H1 (cell line): Measurements from ENCODE around the gene TOM1L2. TPM values are rescaled to one million over a fixed set of nuclear protein-coding genes. Genes with fewer than 3 reads are reported as not detected.
A peak's percentile ranks its signal among the peaks of the same experiment; 100 is the strongest.

Source experiments
- CHD1 ChIP-seq: IDR thresholded peaks from 2 replicates; pipeline ENCODE4 v1.6.1; 2012; ENCODE audit warnings: low read depth, low read length, improper control_type of control experiment
- GABPA ChIP-seq: IDR thresholded peaks from 2 replicates; pipeline ENCODE4 v1.6.1; 2011; ENCODE audit warnings: mild to moderate bottlenecking, low read length, moderate library complexity, borderline replicate concordance; ENCODE audit not compliant: insufficient read depth
- MAX ChIP-seq: IDR thresholded peaks from 2 replicates; pipeline ENCODE4 v1.6.1; 2012; ENCODE audit warnings: inconsistent platforms
- RFX5 ChIP-seq: IDR thresholded peaks from 2 replicates; pipeline ENCODE4 v1.6.1; 2011; ENCODE audit warnings: low read depth, low read length, improper control_type of control experiment, borderline replicate concordance
- TBP ChIP-seq: IDR thresholded peaks from 2 replicates; pipeline ENCODE4 v1.6.1; 2011; ENCODE audit warnings: low read depth, low read length, improper control_type of control experiment
- TEAD4 ChIP-seq: IDR thresholded peaks from 2 replicates; pipeline ENCODE4 v1.6.1; 2012; ENCODE audit warnings: low read depth, low read length, inconsistent platforms, mixed read lengths
- polyA plus RNA-seq, 7 experiments: library from polyadenylated mRNA; depleted of rRNA in 3 of 7; stranded (reverse) in 5 of 7; unstranded in 2 of 7; fragments of >200 nt in 5 of 7; fragments of 200-250 nt in 2 of 7; gene quantifications; 1 replicate in 5 of 7; 2 replicates in 1 of 7; 4 replicates in 1 of 7; pipeline versions ENCODE4 v1.2.1 to v1.2.3, GENCODE V29; 2011 to 2013; ENCODE audit warnings: missing spikeins in 2 of 7, mixed read lengths in 2 of 7
- total RNA-seq: library from RNA; stranded (reverse); fragmentation: NEBNext Ultra II Directional; extraction: Animal tissue kit (Norgen Biotek cat#: 25700); gene quantifications from 2 replicates; pipeline ENCODE4 v1.2.1, GENCODE V29; 2021
- TF ChIP-seq, protein P1 (sequence below): fragments of 300-600 bp; sonication (generic); IDR thresholded peaks from 2 replicates; pipeline ENCODE4 v1.7.1; 2012; ENCODE audit warnings: low read length, moderate library complexity, mild to moderate bottlenecking, inconsistent platforms; ENCODE audit not compliant: insufficient replicate concordance
- TF ChIP-seq, protein P2 (sequence below): IDR thresholded peaks from 2 replicates; pipeline ENCODE4 v1.6.1; 2012; ENCODE audit warnings: inconsistent platforms

The TOM1L2 gene
- total and polyA plus RNA-seq, 2 of the 8 experiments (the other 6 are each of a cell fraction or from before 2014, with no cell fraction given), result 2.0 to 3.4 TPM

GRCh38 chr17:17839791-17840707 lies 132.2 kb downstream of the TOM1L2 start (continued):
- TF ChIP-seq, protein P1, sequence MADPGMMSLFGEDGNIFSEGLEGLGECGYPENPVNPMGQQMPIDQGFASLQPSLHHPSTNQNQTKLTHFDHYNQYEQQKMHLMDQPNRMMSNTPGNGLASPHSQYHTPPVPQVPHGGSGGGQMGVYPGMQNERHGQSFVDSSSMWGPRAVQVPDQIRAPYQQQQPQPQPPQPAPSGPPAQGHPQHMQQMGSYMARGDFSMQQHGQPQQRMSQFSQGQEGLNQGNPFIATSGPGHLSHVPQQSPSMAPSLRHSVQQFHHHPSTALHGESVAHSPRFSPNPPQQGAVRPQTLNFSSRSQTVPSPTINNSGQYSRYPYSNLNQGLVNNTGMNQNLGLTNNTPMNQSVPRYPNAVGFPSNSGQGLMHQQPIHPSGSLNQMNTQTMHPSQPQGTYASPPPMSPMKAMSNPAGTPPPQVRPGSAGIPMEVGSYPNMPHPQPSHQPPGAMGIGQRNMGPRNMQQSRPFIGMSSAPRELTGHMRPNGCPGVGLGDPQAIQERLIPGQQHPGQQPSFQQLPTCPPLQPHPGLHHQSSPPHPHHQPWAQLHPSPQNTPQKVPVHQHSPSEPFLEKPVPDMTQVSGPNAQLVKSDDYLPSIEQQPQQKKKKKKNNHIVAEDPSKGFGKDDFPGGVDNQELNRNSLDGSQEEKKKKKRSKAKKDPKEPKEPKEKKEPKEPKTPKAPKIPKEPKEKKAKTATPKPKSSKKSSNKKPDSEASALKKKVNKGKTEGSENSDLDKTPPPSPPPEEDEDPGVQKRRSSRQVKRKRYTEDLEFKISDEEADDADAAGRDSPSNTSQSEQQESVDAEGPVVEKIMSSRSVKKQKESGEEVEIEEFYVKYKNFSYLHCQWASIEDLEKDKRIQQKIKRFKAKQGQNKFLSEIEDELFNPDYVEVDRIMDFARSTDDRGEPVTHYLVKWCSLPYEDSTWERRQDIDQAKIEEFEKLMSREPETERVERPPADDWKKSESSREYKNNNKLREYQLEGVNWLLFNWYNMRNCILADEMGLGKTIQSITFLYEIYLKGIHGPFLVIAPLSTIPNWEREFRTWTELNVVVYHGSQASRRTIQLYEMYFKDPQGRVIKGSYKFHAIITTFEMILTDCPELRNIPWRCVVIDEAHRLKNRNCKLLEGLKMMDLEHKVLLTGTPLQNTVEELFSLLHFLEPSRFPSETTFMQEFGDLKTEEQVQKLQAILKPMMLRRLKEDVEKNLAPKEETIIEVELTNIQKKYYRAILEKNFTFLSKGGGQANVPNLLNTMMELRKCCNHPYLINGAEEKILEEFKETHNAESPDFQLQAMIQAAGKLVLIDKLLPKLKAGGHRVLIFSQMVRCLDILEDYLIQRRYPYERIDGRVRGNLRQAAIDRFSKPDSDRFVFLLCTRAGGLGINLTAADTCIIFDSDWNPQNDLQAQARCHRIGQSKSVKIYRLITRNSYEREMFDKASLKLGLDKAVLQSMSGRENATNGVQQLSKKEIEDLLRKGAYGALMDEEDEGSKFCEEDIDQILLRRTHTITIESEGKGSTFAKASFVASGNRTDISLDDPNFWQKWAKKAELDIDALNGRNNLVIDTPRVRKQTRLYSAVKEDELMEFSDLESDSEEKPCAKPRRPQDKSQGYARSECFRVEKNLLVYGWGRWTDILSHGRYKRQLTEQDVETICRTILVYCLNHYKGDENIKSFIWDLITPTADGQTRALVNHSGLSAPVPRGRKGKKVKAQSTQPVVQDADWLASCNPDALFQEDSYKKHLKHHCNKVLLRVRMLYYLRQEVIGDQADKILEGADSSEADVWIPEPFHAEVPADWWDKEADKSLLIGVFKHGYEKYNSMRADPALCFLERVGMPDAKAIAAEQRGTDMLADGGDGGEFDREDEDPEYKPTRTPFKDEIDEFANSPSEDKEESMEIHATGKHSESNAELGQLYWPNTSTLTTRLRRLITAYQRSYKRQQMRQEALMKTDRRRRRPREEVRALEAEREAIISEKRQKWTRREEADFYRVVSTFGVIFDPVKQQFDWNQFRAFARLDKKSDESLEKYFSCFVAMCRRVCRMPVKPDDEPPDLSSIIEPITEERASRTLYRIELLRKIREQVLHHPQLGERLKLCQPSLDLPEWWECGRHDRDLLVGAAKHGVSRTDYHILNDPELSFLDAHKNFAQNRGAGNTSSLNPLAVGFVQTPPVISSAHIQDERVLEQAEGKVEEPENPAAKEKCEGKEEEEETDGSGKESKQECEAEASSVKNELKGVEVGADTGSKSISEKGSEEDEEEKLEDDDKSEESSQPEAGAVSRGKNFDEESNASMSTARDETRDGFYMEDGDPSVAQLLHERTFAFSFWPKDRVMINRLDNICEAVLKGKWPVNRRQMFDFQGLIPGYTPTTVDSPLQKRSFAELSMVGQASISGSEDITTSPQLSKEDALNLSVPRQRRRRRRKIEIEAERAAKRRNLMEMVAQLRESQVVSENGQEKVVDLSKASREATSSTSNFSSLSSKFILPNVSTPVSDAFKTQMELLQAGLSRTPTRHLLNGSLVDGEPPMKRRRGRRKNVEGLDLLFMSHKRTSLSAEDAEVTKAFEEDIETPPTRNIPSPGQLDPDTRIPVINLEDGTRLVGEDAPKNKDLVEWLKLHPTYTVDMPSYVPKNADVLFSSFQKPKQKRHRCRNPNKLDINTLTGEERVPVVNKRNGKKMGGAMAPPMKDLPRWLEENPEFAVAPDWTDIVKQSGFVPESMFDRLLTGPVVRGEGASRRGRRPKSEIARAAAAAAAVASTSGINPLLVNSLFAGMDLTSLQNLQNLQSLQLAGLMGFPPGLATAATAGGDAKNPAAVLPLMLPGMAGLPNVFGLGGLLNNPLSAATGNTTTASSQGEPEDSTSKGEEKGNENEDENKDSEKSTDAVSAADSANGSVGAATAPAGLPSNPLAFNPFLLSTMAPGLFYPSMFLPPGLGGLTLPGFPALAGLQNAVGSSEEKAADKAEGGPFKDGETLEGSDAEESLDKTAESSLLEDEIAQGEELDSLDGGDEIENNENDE, result no peak
- peak; percentile 55; the same call in 1 of the 2 replicates for TF ChIP-seq GABPA
- no peak for TF ChIP-seq CHD1
- peak; percentile 78 for TF ChIP-seq MAX
- TF ChIP-seq TEAD4, result peak; percentile 74; the same call in 1 of the 2 replicates
- peak; percentile 63 for TF ChIP-seq TBP
- TF ChIP-seq RFX5, result no peak
- TF ChIP-seq, protein P2, sequence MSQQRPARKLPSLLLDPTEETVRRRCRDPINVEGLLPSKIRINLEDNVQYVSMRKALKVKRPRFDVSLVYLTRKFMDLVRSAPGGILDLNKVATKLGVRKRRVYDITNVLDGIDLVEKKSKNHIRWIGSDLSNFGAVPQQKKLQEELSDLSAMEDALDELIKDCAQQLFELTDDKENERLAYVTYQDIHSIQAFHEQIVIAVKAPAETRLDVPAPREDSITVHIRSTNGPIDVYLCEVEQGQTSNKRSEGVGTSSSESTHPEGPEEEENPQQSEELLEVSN, result no peak
